ENCODE data around the gene LONRF2. TPM values are rescaled to one million over a fixed set of nuclear protein-coding genes. Genes with fewer than 3 reads are reported as not detected.

The LONRF2 gene
- total RNA-seq, 4 donors from 2014 or later = 27.9 to 188 (median 58.5) TPM

DNA sequence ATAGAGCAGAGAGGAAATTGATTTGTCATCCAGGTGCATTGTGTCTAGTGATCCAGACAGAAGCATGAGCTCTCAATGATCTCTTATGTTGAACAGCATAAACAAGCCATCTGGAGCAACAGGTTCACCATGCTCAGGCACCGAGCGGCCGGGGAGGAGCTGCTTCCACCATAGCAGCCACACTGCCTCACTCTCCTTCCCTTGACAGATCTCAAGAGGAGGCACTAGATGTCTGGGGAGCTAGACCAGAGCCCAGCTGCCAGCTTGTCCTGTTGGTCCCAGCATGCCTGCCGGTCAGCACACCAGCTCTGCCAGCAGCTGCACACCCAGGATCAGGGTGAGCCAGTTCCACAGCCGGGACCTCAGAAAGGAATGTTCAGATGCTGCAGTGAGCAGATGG is 17.5 kb upstream of the LONRF2 start:
- Histone ChIP-seq H3K4me3 (no peak overlapping the region), H3K4me1 (no peaks in the 10 kb centered on the region), H3K9me3 (no peaks in the 10 kb centered on the region), H3K27ac (no peak overlapping the region), H3K27me3 (no peaks in the 10 kb centered on the region), H3K36me3 (no peaks in the 10 kb centered on the region)
- TF ChIP-seq CTCF (IDR thresholded peaks at IDR 0.05) = no peak
- TF ChIP-seq POLR2A (IDR thresholded peaks at IDR 0.05) = no peak
- intact Hi-C loops (cut with DNase I; ENCODE audit: low total_unique reads) = no loop called here
- DNase-seq = no peak

DNA sequence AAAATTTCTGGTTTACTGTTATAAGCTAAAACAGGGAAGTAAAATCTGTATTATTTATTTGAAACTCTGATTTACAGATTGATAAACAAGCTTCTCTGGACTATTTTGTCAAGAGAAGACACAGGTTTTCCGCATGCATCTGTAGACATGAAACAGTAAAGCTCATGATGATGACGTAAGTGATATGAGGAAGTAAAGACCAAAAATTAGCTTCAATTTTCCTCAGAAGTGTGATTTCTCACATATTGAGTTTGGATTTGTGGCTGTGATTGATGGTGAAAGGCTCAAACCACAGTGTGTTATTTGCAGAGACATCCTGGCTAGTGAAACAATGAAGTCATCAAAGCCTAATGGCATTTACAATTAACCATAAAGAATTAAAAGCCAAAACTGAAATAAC is 12.6 kb upstream of the LONRF2 start:
- Histone ChIP-seq H3K27me3 (no peaks in the 10 kb centered on the region), H3K4me1 (no peaks in the 10 kb centered on the region), H3K9me3 (no peaks in the 10 kb centered on the region), H3K36me3 (no peaks in the 10 kb centered on the region), H3K27ac (no peak overlapping the region), H3K4me3 (no peak overlapping the region)
- intact Hi-C loops (cut with DNase I; ENCODE audit: low total_unique reads) = no loop called here
- no peak for DNase-seq
- no peak for TF ChIP-seq CTCF (IDR thresholded peaks at IDR 0.05)
- no peak for TF ChIP-seq POLR2A (IDR thresholded peaks at IDR 0.05)

GRCh38 chr2:100327742-100328141 is 5.4 kb upstream of the LONRF2 start:
- Histone ChIP-seq H3K36me3 (no peaks in the 10 kb centered on the region), H3K27me3 (no peaks in the 10 kb centered on the region), H3K9me3 (no peaks in the 10 kb centered on the region), H3K4me1 (no peaks in the 10 kb centered on the region), H3K4me3 (no peak overlapping the region), H3K27ac (no peak overlapping the region)
- TF ChIP-seq CTCF (IDR thresholded peaks at IDR 0.05) (no peak), POLR2A (IDR thresholded peaks at IDR 0.05) (no peak)
- intact Hi-C loops (cut with DNase I; ENCODE audit: low total_unique reads) = no loop called here
- DNase-seq = no peak

- TF ChIP-seq CTCF (IDR thresholded peaks at IDR 0.05) (peak in 2 of 4 experiments; percentile 58 to 59), POLR2A (IDR thresholded peaks at IDR 0.05) (peak in 1 of 2 donors; percentile 14)
- Histone ChIP-seq H3K27me3 (no peaks in the 10 kb centered on the region), H3K4me1 (no peaks in the 10 kb centered on the region), H3K36me3 (no peaks in the 10 kb centered on the region), H3K27ac (peak overlapping the region; percentile 91 to 99), H3K9me3 (peaks cover 0 to 8% of the 10 kb centered on the region in 2 donors), H3K4me3 (peak overlapping the region; percentile 40 to 90)
- intact Hi-C loops (cut with DNase I; ENCODE audit: low total_unique reads) = no loop called here
- DNase-seq = peak; percentile 38 to 52
Measured at GRCh38 chr2:100321179-100321865, 979 bp downstream of the LONRF2 start.

DNA sequence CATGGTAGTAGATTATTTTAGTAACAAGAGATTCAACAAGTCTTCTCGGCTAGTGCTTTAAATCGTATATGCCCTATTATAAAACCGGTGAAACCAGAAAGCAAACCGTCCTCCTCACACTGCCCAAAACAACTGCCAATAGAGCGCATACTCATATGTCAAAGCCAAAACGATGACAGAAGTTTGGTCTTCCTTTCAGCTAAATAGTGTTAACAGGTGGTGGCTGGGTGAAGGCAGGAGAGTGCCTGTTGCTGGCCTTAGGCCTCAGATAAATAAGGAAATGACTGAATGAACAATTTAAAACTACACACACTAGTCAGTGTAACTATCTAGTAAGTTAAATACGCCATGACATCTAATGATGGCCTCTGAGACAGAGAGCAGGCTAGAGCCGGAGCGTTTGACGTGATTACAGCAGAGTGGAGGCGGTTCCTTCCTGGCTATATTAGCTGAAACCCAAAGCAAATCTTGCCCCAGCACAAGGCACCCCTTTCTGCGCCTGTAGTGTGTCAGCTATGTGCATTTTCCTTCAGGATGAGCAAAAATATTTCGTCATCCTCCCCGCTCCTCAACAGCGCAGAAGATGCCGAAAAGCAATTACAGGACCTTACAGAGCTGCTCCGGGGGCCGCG is 1.6 kb downstream of the LONRF2 start:
- H3K4me3 ChIP-seq = peak overlapping the region; percentile 40 to 90
- H3K27ac ChIP-seq = peak overlapping the region; percentile 91 to 99
- H3K27me3 ChIP-seq = no peaks in the 10 kb centered on the region
- TF ChIP-seq CTCF (IDR thresholded peaks at IDR 0.05) (no peak), POLR2A (IDR thresholded peaks at IDR 0.05) (peak in 1 of 2 donors; percentile 31)
- peaks cover 0 to 8% of the 10 kb centered on the region in 2 donors for H3K9me3 ChIP-seq
- intact Hi-C loops (cut with DNase I; ENCODE audit: low total_unique reads) = no loop called here
- no peaks in the 10 kb centered on the region for H3K36me3 ChIP-seq
- DNase-seq = peak in 1 of 2 donors; percentile 69
- no peaks in the 10 kb centered on the region for H3K4me1 ChIP-seq

Measured in uterus (tissue), 4 donors.